HepG2 (cell line): Measurements from ENCODE around the gene SPATA31E1. TPM values are rescaled to one million over a fixed set of nuclear protein-coding genes. Genes with fewer than 3 reads are reported as not detected.

ENCODE experiments used
- ATAC-seq: fragments of 200-7000 bp; cut with Tn5 transposase; 3 replicates; pipeline ENCODE4 v1.9.1; 2020; ENCODE audit warnings: mild to moderate bottlenecking, moderate library complexity
- BruUV-seq: library from RNA; stranded (reverse); fragments of 400-500 nt; replicated peaks from 2 replicates; lab custom pipeline; 2021; lab: Mats Ljungman, UMichigan
- CTCF ChIA-PET: fragments of 300-600 bp; formaldehyde crosslinking; extraction: SDS; loops from one replicate; lab custom pipeline; 2021; ENCODE audit warnings: low total read pairs, inconsistent platforms, low intra/inter-chr PET ratio; lab: Yijun Ruan, JAX
- POLR2A ChIA-PET: fragments of 350-600 bp; sonication (Branson Sonifier 250); formaldehyde crosslinking; loops from one replicate; lab custom pipeline; 2020; ENCODE audit warnings: antibody characterized with exemption, inconsistent platforms; lab: Yijun Ruan, JAX
- DNase-seq: peaks from one replicate; pipeline ENCODE4 v3.0.0-alpha.2; 2015; ENCODE audit warnings: low spot score
- FAIRE-seq: peaks from 3 replicates; lab custom pipeline; 2011; peaks lifted over from hg19 to GRCh38; lab: Jason Lieb, UNC
- H2AFZ ChIP-seq: one replicate; pipeline ENCODE4 v1.6.1; 2011; ENCODE audit warnings: low read length, inconsistent platforms
- H3K27ac ChIP-seq: fragments of 300-600 bp; 3 replicates; pipeline ENCODE4 v1.8.0; 2011; ENCODE audit warnings: mixed run types, mild to moderate bottlenecking, mixed read lengths, low read length, inconsistent platforms; ENCODE audit not compliant: insufficient read depth; ENCODE audit errors: extremely low read length
- H3K27me3 ChIP-seq, 2 experiments: fragments of 200-600 bp in 1 of 2; 2 replicates in 1 of 2; 3 replicates in 1 of 2; pipeline versions ENCODE4 v1.6.0 to v1.8.0; 2011; ENCODE audit warnings: low read length in 2 of 2, mild to moderate bottlenecking in 2 of 2, moderate library complexity in 2 of 2, inconsistent platforms in 1 of 2; ENCODE audit not compliant: insufficient read depth in 2 of 2, control insufficient read depth in 1 of 2
- H3K36me3 ChIP-seq, 2 experiments: fragments of 200-600 bp in 1 of 2; replicated peaks in 1 of 2; 2 replicates in 1 of 2; 3 replicates in 1 of 2; pipeline versions ENCODE4 v1.5.1 to v1.8.0; 2011; ENCODE audit warnings: low read length in 2 of 2, inconsistent platforms in 1 of 2; ENCODE audit not compliant: insufficient read depth in 2 of 2, control insufficient read depth in 1 of 2
- H3K4me1 ChIP-seq: 2 replicates; pipeline ENCODE4 v1.5.1; 2012; ENCODE audit warnings: low read length, inconsistent platforms; ENCODE audit not compliant: insufficient read depth
- H3K4me2 ChIP-seq: 2 replicates; pipeline ENCODE4 v1.6.0; 2011; ENCODE audit warnings: low read depth, low read length, inconsistent platforms
- H3K4me3 ChIP-seq, 3 experiments: fragments of 200-600 bp in 1 of 3; sonication (generic), shearing (Covaris generic) in 1 of 3; replicated peaks in 1 of 3; 2 replicates each; pipeline ENCODE4 v1.5.1; 2011 to 2016; ENCODE audit warnings: low read length in 3 of 3, inconsistent platforms in 2 of 3, low read depth in 2 of 3, mild to moderate bottlenecking in 2 of 3, control low read depth in 1 of 3, mixed read lengths in 1 of 3; ENCODE audit not compliant: insufficient read depth in 1 of 3
- H3K79me2 ChIP-seq: one replicate; pipeline ENCODE4 v1.6.1; 2011; ENCODE audit warnings: low read length, inconsistent platforms; ENCODE audit not compliant: insufficient read depth
- H3K9ac ChIP-seq: 2 replicates; pipeline ENCODE4 v1.6.0; 2011; ENCODE audit warnings: mild to moderate bottlenecking, low read depth, low read length, inconsistent platforms; ENCODE audit not compliant: insufficient read depth
- H3K9me3 ChIP-seq: 2 replicates; pipeline ENCODE4 v1.5.1; 2012; ENCODE audit warnings: mild to moderate bottlenecking, low read length
- H4K20me1 ChIP-seq: 2 replicates; pipeline ENCODE4 v1.6.0; 2011; ENCODE audit warnings: inconsistent platforms, mild to moderate bottlenecking, low read length, moderate library complexity; ENCODE audit not compliant: insufficient read depth
- DMAP1 ChIP-seq: IDR thresholded peaks from 2 replicates; pipeline ENCODE4 v1.6.1; 2016
- GABPA ChIP-seq, 2 experiments: IDR thresholded peaks; 2 replicates each; pipeline ENCODE4 v1.6.1; 2011 to 2016; ENCODE audit warnings: low read depth in 2 of 2, low read length in 1 of 2, missing biosample characterization in 1 of 2, missing genetic modification characterization in 1 of 2
- HINFP ChIP-seq: sonication (generic); formaldehyde crosslinking; IDR thresholded peaks from 2 replicates; pipeline ENCODE4 v1.4.0; 2020; ENCODE audit warnings: low read depth, mild to moderate bottlenecking, missing genetic modification reagents
- NCOA5 ChIP-seq: sonication (generic); formaldehyde crosslinking; IDR thresholded peaks from 2 replicates; pipeline ENCODE4 v1.4.0; 2020; ENCODE audit warnings: missing genetic modification reagents
- RARG ChIP-seq: sonication (generic); formaldehyde crosslinking; IDR thresholded peaks from 2 replicates; pipeline ENCODE4 v1.4.0; 2020; ENCODE audit warnings: low read depth, mild to moderate bottlenecking, missing genetic modification reagents
- SIX4 ChIP-seq: sonication (generic); formaldehyde crosslinking; IDR thresholded peaks from 2 replicates; pipeline ENCODE4 v1.4.0; 2020; ENCODE audit warnings: missing genetic modification reagents
- ZNF12 ChIP-seq: sonication (generic); formaldehyde crosslinking; IDR thresholded peaks from 2 replicates; pipeline ENCODE4 v1.5.0; 2020; ENCODE audit warnings: missing genetic modification reagents
- ZNF607 ChIP-seq: sonication (generic); formaldehyde crosslinking; IDR thresholded peaks from 2 replicates; pipeline ENCODE4 v1.5.1; 2020; ENCODE audit warnings: missing genetic modification reagents, mild to moderate bottlenecking, borderline replicate concordance
- WGBS: methylation state at CpG from one replicate; pipeline ENCODE4 v1.1.6; 2017; ENCODE audit warnings: low lambda C conversion rate; 5-methylcytosine and 5-hydroxymethylcytosine counted together
- in situ Hi-C: cut with HindIII; loops from 2 replicates; pipeline ENCODE4 v1.10.0; 2017; ENCODE audit warnings: low pct_unique_long_range_greater_than_20kb; ENCODE audit not compliant: extremely low pct_ligation_motif_present
- intact Hi-C: fragments of 100-400 bp; cut with micrococcal nuclease; formaldehyde crosslinking; loops from one replicate; pipeline ENCODE4 v1.10.0; 2022; ENCODE audit not compliant: unreplicated experiment
- polyA plus RNA-seq, 8 experiments: library from polyadenylated mRNA; depleted of rRNA in 3 of 8; stranded (reverse) in 7 of 8; unstranded in 1 of 8; fragments of >200 nt; fragmentation: Illumina TruSeq in 4 of 8; extraction: Trizol in 4 of 8; gene quantifications; 2 replicates each; pipeline versions ENCODE4 v1.2.1 to v1.2.3, GENCODE V29; 2011 to 2016; ENCODE audit warnings: low read depth in 4 of 8, missing spikeins in 1 of 8, mixed read lengths in 1 of 8; ENCODE audit not compliant: insufficient read depth in 1 of 8
- total RNA-seq, 5 experiments: library from RNA; depleted of rRNA; stranded (reverse); fragments of >200 nt; fragmentation: Illumina TruSeq; extraction: Trizol; gene quantifications; 2 replicates each; pipeline ENCODE4 v1.2.3, GENCODE V29; 2016; ENCODE audit warnings: low read depth in 1 of 5
- TF ChIP-seq, protein P1 (sequence below): sonication (generic); formaldehyde crosslinking; IDR thresholded peaks from 2 replicates; pipeline ENCODE4 v1.5.0; 2020; ENCODE audit warnings: missing genetic modification reagents

SPATA31E1 gene
- total and polyA plus RNA-seq, 2 of the 13 experiments (the other 11 are each of a cell fraction or from before 2014, with no cell fraction given), result not detected

- no peaks in the 10 kb centered on the region for H3K36me3 ChIP-seq
- DNase-seq (no peak), ATAC-seq (no peak), FAIRE-seq (no peak)
- H3K79me2 ChIP-seq, result no peaks in the 10 kb centered on the region
- no peak overlapping the region for H3K4me2 ChIP-seq
- H3K27me3 ChIP-seq, result peaks cover 1 to 4% of the 10 kb centered on the region in 2 experiments; a peak in 1 of 5 replicates
- H2AFZ ChIP-seq, result no peak overlapping the region
- no peak overlapping the region for H3K9ac ChIP-seq
- no peak for TF ChIP-seq ZNF12 (CRISPR knock-in tag)
- TF ChIP-seq ZNF607 (CRISPR knock-in tag), result no peak
- TF ChIP-seq DMAP1, result no peak
- TF ChIP-seq, protein P1, sequence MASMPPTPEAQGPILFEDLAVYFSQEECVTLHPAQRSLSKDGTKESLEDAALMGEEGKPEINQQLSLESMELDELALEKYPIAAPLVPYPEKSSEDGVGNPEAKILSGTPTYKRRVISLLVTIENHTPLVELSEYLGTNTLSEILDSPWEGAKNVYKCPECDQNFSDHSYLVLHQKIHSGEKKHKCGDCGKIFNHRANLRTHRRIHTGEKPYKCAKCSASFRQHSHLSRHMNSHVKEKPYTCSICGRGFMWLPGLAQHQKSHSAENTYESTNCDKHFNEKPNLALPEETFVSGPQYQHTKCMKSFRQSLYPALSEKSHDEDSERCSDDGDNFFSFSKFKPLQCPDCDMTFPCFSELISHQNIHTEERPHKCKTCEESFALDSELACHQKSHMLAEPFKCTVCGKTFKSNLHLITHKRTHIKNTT, result no peak
- TF ChIP-seq HINFP (CRISPR knock-in tag), result no peak
- no peak for TF ChIP-seq NCOA5
- TF ChIP-seq GABPA (IDR thresholded peaks at IDR 0.05; ENCODE audit: low read depth, low read length), result no peak
- no peak for TF ChIP-seq GABPA (CRISPR knock-in tag; IDR thresholded peaks at IDR 0.05; ENCODE audit: low read depth)
- no peak for TF ChIP-seq SIX4
- no peak for TF ChIP-seq RARG (CRISPR knock-in tag)
- intact Hi-C loops, result no loop called here
- ChIA-PET CTCF (no interaction called here), POLR2A (no interaction called here)
- no peaks in the 10 kb centered on the region for H3K4me1 ChIP-seq
- no peaks in the 10 kb centered on the region for H4K20me1 ChIP-seq
- WGBS, result 4% methylated on average over 3 of the region's 3 CpGs
- no peaks in the 10 kb centered on the region for H3K9me3 ChIP-seq
- no peak overlapping the region for H3K4me3 ChIP-seq
- no peak overlapping the region for H3K27ac ChIP-seq
- BruUV-seq, result no TSS peak
- in situ Hi-C loops, result no loop called here
Measured at GRCh38 chr9:87853876-87854579, 28.6 kb upstream of the SPATA31E1 start.
